NCI-H2107 (cell line): ENCODE data around the gene HOXA10.

Experiments
- DNase-seq: peaks from one replicate; lab custom pipeline; 2025; lab: John Stamatoyannopoulos, UW

Gene HOXA10

DNA sequence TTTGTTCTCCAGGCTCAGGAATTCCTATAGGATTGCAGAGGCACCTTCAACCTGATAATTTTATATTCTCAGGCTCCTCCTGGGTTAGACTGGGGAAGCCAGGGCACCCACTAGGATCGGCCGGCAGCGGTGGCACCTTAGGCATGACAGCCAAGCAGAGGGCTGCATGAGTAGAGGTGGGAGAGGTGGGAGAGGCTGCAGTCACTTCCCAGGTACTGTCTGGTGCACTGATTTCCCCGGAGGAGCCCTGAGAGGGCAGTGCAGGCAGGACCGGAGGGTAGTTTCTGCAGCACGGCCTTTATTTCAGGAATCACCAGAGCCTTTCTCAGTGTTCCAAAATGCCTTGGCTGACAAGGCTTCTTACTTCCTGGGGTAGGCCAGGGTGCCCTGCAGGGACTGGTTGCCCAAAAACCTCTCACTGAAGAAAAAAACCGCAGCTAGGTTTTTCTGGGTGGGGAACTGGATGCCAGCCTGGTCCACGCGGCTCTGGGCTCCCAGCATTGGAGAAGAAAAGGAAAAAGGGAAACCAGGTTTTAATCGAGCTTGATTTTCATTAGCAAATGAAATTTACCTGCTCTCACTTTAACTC lies 29.3 kb upstream of the HOXA10 start:
- DNase-seq: no peak

DNA sequence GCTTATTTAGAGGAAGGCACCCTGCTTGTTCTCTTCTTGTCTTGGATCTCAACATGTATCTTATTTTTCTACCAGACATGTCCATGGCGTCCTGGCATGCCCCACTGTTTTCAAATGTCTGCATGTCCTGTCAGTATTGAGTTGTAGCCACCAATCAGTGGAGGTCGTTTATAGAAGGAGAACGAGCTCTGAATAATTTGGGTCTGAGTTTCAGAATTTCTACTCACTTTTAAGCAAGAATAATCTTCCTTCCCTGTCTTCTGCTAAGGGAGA lies 28.7 kb upstream of the HOXA10 start:
- DNase-seq: no peak

DNA sequence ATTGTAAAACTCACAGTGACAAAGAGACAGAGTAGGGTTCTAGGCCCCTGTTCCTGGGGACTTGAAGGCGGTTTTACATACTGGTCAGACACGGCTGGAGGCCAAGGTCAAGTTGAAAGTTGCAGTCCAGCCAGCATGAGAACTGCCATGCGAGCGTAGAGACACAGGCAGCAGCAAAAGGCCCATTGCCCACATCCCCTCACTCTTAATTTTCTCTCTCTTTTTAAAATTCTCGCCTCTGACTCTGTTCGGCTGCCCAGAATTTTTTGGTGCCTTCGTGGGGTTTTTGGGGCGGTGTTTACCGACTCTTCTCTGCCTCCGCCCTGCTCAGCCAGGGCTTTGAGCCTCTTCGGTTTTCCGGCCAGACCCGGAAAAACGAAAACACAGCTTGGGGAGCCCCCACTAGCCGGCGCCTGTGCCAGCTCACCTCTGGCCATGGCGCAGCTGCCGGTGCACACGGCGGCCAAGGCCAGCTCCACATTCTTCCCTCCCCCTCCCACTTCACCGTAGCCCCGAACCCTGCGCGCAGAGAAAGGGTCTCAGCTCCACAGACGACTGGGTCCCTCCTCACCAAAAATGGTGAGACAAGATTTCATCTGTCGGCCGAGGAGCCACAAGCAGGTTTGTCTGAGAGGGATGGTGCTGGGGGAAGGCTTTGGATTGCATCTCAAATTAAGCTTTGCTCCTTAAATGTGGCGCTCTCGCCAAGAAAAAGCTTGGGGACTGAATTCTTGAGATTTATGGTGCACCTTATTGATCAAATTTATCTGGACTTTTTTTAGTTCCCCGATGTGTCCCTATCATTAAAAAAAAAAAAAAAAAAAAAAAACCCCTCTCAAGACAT lies 28.1 kb upstream of the HOXA10 start:
- no peak for DNase-seq

DNA sequence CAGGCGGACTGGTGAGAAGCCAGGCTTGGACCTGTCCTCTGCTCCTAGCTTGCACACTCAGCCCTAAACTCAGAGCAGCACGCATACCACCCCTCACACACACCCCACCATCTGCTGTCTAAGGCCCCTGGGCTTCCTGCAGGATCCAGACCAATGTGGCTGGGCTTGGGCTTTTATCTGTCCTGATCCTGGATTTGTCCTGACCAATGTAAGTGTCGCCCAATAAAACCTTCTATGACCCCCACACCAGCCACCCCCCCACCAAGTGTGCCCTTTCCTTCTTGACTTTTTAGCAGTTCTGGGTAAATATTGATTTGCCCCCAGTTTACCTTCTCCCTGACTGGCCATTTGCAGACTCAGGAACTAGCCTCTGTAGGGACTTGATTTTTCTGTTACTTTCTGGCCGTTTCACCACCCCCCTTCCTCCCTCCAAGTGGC lies 27.5 kb upstream of the HOXA10 start:
- no peak for DNase-seq

DNA sequence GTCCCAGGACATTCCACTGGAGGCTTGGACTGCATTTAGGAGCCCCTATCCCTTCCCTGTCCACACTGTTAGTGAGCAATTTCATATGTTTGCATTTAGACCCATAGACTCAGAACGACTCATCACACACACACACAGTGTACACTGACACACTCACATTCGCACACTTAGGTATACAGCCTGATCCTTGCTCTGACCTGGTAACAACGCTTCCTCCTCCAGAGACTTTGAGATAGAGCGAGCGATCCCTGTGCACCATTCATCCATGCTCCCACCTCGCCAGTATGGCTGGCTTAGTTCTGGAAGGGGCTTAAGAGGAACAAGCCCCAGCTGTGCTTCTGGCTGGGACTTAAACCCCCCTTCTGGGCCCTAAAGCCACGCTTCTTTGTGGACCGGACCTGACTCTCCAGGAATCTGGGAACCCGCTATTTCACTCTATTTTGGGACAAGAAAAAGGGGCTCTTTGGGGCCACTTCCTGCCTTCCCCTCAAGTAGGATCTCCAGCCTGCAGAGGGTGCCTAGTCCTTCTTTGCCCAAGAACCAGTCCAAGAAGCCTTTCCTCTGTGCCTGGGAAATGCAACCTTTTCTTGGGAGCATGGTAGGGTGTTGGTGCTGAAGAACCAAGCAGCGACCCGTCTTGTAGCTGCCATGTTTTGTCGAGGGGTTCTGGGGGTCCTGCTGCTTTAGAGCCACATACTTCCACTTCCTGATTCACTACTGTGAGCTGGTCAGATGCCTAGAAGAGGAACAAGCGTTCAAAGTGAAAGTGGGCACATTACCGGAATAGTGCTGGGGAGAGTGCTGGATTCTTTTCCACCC lies 26.9 kb upstream of the HOXA10 start:
- no peak for DNase-seq

DNA sequence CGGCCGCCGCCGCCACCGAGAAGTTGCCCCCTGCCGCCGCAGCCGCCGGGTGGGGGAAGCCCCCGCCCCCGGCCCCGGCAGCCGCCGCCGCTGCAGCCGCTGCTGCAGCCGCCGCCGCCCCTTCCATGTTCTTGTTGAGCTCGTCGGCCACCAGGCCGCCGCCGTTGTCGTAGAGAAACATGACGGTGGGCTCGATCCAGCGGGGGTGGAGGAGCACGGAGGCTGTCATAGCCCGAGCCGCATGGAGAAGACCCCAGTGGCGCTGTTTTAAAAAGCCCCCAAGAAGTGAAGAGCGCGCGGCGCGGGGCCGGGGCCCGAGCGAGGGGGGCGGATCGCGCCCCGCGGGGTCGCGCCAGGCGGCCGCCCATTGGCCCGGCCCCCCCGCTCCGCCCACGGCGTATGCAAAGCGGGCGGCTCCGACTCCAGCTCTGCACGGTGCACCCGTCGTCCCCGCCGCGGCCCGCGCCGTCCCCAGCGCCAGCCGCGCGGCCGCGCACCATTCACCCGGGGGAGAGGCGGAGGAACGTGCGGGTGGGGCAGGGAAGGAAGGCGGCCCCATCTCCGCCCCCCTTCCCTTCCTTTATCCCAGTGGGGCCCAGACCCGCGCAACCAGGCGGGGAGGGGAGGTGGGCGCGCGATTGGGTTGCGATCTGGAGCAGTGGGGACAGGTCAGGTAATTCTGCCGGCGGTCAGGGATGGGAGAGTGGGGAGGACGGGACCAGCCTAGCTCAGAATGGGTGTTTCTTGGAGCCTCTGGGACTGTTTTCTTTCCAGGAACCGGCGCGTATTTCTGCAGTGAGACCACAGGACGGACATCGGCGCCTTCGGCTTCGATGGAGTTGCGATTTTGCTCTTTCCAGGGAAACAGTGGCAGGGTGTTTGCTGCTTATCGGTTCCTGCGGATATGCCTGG lies 26.0 kb upstream of the HOXA10 start, which contains the start of gene HOXA13:
Gene HOXA13, minus strand, starts transcription at position 243 of the 912 bp plus-strand sequence. Its CDS starts 14 bp downstream, at position 229.
- DNase-seq: no peak

DNA sequence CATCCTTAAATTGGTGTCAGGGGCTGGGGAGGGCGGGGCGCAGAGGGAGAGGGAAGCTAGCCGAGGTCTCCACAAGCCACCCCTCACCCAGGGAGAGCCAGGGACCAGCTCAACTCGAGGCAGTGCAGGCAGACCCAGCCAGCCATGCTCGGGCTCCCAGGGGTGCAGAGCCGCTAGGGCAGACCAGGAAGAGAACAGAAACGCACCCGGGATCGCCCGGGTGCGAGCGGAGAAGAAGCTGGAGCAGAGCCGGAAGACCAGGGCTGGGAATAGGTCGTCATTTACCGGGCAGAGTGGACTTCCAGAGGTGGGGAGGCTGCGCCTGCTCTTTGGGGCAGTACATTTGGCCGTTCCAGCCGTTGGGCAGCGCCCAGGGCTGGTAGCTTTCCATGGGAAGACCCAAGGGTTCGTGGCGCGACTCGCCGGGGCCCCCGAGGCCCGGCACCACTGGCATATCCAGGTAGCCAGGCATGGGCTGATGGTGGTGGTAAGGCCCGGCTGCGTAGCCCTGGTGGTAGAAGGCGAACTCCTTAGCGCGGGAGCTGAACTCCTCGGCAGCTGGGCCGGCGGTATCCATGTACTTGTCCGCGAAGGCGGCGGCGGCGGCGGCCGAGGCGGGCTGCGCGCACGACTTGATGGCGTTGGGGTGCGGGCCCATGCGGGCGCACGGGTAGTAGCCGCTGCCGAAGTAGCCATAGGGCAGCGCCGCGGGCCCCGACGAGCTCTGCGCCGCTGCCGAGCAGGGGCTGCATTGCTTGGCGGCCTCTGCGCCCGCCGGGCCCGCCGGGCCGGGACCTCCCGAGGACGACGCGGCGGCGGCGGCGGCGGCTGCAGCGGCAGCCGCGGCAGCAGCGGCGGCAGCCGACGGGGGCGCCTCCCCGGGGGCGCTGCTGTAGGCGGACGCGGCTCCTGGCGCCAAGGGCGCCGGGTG lies 25.0 kb upstream of the HOXA10 start:
- no peak for DNase-seq

DNA sequence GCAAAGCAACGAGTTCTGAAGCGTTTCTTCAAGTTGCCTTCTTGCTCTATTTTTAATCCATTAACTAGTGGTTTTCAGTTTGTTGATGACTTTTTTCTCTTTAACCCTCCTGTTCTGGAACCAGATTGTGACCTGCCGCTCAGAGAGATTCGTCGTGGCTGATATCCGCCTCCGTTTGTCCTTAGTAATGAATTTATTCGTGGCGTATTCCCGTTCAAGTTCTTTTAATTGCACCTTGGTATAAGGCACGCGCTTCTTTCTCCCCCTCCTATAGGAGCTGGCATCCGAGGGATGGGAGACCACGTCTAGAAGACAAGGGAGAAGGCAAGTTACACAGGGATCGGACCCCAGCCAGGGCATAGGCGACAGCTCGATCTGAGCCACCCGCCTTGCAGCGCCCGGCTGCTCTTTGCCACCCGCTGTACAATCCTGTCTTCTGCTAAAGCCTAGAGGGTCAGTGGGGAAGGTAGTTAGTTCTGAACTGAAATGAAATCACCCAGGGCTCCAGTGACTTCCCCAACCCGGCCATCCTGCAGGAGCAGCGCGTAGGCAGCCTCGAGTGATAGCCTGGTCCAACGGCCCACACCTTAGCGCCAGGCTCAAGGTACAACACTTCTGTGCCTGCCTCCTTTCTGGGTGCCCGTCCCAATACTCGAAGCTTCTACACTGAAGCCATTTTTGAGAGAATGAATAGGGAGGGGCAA lies 24.2 kb upstream of the HOXA10 start:
- no peak for DNase-seq

DNA sequence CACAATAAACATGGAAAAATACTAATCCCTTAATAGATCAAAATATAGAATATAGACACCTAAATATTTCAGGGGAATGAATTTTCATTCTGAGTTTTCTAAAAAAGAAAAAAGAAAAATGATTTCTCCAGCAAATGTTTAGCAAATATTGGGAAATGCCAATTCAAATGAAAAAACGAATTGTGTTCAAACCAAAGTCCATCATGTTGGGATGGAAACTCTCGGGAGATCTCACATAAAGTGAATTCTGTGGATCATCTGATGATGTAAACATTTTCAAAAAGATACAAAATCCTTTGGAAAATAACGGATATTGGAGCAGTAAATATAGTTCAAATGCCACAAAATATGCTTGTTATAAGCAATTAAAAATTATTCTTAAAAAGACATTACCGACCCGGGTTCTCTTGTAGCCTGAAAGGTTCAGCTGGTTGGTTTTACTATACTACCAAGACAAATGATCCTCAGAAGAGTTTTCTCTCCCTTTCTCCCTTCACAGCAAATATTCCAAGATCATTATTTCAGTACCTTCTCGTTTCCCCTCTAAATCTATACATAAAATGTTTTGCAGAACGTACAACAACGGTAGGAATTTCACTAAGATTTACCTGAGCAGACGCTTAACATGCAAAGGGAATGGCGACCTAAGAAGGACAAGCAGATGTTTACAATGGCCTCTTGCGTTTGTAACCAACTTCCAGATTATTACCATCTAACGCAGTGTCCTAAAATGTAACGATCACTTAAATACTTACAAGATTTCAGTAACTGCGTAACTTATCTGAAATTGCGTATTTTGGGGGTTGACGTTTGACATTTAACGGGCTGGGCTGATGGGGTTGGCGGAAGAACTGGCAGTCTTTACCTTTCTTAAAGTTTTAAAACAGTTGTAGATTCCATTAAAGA lies 23.3 kb upstream of the HOXA10 start:
- DNase-seq: no peak

DNA sequence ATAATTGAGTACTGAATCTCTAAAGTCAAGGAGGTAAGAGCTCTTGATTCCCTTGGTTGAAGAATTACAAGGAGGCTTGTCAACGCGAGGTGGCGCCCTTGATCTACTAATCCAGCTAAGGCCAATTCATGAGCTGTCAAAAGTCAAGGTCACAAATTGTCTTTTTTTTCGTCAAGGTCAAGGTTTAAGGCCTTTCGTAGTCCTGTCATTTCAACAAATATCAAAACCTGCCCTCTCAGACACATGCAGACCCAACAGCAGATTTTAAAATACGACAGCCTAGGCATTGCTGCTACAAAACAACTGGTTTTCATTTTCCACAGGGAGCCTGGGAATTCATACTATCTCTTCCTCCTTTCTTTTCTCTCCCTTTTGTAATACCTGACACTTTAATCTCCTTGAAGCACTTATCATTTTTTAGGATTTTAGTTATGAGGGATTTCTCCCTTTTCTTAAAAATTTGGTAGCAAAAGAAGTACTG lies 22.2 kb upstream of the HOXA10 start:
- peak; percentile 56 for DNase-seq

DNA sequence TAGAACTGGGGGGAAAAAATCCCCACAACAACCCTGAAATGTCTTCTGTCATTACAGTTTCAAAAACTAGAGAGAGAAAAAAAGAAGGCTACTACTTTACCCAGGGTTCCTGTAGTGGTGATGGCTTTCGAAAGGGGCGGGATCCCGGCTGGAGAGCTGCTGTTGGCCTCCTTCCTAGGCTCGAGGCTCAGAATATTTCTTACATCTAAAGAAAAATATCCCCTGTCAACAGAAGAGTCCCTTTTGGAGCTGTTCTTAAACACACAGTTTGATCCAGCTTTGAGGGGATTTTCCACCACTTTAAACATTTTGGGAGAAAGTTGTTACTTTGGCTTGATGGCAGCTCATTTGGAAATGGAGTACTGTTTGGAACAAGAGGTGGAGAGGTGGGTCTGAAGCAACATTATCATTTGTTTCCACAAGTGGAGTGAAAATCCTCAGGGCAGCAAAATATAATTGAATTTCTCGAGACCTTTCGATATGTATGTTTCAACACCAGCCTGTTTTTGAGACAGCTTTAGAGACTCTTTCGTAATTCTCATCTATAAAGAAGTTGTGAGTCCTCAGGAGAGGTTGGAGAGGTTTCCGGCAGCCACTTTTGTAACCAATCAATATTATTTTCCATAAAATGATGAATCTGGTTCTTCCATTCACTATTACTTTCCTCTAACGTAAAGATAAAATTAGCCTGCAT lies 20.7 kb upstream of the HOXA10 start:
- DNase-seq: no peak

DNA sequence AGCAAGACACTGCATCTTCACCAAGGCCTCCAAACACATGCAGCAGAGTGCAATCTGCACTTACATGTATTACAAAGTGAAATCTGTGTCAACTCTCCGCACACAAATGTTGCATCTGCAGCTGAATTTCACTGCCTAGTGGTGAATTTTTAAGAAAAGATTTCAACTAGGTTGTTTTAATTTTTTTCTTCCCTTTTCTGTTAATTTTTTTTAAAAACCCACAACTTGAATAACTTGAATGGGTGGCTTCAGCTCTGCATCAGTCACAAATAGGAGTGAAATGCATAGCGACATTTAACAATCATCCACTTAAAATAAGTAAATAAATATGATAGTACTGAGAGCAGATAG lies 19.9 kb upstream of the HOXA10 start:
- no peak for DNase-seq

DNA sequence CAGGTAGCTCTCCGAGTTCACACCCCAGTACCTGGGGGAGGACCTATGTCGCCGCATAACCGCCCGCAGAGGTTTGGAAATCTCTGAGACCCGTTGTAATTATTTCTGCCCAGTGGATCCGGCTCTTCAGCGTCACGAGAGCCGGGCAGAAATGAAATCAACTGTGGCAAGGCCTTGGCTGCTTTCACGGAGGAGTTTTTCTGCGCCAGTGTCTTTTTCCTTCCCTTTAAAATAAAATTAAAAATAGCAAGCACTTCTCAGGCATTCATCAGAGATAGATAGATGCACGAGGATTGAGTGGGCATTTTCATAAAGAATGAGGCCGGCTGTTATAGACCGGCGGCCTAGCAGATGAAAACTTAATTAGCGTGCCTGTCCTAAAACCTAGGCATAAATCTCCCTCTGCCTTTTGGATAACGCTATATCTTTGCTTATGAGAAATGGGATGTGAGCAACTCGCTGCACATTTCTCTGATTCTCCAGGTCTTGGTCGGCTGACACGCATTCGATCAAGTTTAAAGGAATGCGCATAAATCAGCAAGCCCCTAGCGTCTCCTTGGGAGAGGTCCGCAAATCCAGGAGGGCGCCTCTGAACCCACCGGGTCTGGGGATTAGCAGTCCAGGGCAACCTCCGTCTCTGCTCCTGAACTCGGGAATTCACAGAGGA lies 19.3 kb upstream of the HOXA10 start:
- no peak for DNase-seq

DNA sequence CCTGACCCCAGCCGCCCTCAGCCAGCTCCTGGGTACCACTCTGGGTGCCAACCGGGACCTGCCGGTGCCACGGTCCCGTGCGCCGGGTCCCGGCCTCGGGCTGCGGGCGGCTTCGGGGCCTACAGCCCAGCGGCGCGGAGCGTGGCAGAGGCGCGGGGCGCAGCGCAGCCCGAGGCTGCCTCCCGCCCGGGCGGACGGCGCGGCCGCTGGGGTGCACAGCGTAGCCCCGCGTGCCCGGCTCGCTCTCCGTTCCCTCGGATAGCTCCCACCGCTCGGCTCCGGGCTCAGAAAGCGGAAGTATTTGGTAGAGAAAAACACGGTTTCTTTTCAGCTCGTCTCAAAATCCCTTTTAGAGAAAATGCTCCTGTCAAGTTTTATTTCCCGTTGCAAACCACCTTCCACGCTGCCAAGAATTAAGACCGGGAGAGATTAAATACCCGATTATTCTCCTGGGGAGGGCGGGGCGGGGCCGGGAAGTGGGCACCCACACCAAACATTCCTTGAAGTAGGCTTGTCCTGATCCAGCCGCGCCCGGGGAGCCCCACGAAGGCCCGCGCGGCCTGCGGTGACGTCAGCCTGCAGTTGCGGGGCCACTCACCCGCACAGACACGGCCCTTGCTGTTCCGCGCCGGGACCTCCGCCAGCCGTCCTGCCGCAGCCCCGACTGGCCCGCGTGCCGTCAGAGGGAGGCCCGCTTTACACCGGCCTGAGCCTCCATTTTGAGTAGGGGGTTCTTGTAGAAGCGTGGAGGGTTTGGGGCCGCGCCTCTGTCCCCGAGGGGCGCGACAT lies 18.6 kb upstream of the HOXA10 start:
- DNase-seq: no peak

DNA sequence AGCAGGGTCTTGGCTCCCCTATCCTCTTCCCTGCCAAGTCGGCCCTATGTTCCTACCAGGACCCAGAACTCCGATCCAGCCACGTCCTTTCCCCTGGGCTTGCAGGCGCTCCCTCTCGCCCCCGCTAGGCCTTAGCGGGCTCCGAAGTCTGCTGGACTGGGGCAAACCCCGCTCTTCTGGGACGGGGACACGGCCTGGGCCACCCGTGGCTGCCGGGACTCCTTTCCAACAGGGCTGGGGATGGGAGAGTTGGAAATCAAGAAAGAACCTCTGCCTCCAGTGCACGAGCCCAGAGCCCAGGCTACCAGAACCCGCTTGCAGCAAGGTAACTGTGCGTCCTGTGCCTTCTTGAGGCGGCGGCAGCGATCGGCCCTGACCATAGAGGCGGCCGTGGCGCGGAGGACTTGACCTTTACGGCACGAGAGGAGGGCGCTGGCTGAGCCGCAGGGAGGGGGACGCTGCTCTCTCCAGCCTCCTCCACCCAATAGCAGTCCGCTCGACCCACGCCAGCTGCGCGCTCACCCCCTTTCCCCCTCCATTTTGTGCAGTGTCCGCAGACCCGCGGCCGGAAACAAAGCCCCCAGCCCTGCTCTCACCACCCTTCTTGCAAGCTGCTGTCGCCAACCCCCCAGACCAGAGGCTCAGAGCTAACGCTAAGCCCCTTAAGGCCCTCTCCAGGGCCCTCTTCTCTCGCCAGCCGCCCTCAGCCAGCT lies 17.9 kb upstream of the HOXA10 start:
- no peak for DNase-seq

DNA sequence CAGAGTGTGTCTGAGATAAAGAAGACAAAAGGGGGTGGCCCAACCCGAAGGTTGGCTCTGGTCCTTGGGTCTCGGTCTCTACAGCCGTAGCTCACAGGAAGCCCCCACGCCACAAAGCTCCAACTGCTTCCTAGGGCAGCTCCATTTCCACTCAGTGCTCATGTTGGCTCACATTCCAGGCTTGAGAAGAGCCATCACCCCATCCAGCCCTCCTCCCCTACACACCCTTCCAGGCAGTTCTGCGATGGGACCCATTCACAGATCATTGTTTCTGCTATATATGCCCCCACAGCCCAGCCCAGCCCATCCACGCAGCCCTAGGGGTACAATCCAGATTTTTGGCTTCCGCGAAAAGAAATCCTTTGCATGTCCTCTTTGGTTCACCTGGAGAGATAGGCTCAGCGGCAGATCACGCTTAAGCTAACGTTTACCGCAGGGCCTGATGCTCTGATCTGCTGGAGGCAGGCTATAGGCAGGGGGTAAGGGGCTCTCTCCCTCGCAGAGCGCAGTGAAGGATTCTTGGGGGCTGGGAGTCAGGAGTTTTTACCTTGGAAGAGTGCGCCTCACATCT lies 17.1 kb upstream of the HOXA10 start:
- no peak for DNase-seq
